ENCODE measurements around the gene PLOD3. TPM values are rescaled to one million over a fixed set of nuclear protein-coding genes. Genes with fewer than 3 reads are reported as not detected.

Gene PLOD3
- total and polyA plus RNA-seq, 2 of the 8 experiments (the other 6 are each of a cell fraction or from before 2014, with no cell fraction given) = 28.4 to 47.2 TPM

- 0 out of 7 replicates have a peak, but pooled peaks cover 0 to 2% (median 0%) of the 10 kb centered on the region in 4 experiments for H3K27me3 ChIP-seq (replicated peaks in 1 of 4; ENCODE audit: control insufficient read depth in 3 of 4, extremely low read depth in 1 of 4, insufficient read depth in 3 of 4, low read length in 3 of 4)
- no peak overlapping the region for H4K91ac ChIP-seq (replicated peaks; ENCODE audit: insufficient read length, low read length)
- H2BK12ac ChIP-seq (ENCODE audit: low read depth, low read length) = no peak overlapping the region
- H3K9ac ChIP-seq (replicated peaks in 1 of 4; ENCODE audit: extremely low read depth in 1 of 4, low read depth in 3 of 4, low read length in 3 of 4) = no peak overlapping the region
- DNase-seq (ENCODE audit: low read depth in 1 of 2, low spot score in 2 of 2) (no peak), FAIRE-seq (no peak)
- CTCF ChIA-PET (ENCODE audit: partially characterized antibody) = interaction anchor here (1.2 to 12.3 kb wide), 2 partner anchors 10 to 47 kb away, joined by 3 to 168 read pairs; no protein-coding TSS in a partner anchor
- H2BK5ac ChIP-seq (ENCODE audit: low read depth, low read length) = no peak overlapping the region
- H4K20me1 ChIP-seq (replicated peaks in 1 of 2; ENCODE audit: control insufficient read depth in 1 of 2, insufficient read depth in 2 of 2, low read length in 2 of 2) = no peaks in the 10 kb centered on the region
- WGBS, 2 experiments (ENCODE audit: extremely low coverage in 1 of 2, insufficient coverage in 1 of 2, insufficient read length in 1 of 2, insufficient replicate concordance in 2 of 2, low coverage in 1 of 2, low lambda C conversion rate in 2 of 2, missing lambda C conversion rate in 1 of 2) = 87% methylated on average over 8 of the region's 8 CpGs; no CpG with 5 or more reads in 1 of the 2 experiments
- H3K23ac ChIP-seq (ENCODE audit: insufficient read length) = no peak overlapping the region
- no peaks in the 10 kb centered on the region for H3K79me2 ChIP-seq (ENCODE audit: control insufficient read depth in 1 of 2, insufficient read depth in 2 of 2, low read length in 2 of 2)
- H3K14ac ChIP-seq (ENCODE audit: insufficient read length) = no peak overlapping the region
- H3K27ac ChIP-seq (ENCODE audit: low read depth, low read length) = no peak overlapping the region
- no peak overlapping the region for H2AFZ ChIP-seq (ENCODE audit: low read length)
- no peak overlapping the region for H3K18ac ChIP-seq (ENCODE audit: extremely low read depth, low read length)
- H3K9me3 ChIP-seq (ENCODE audit: insufficient read depth in 2 of 2, low read depth in 1 of 2, low read length in 1 of 2) = no peaks in the 10 kb centered on the region
- H2BK120ac ChIP-seq (replicated peaks; ENCODE audit: low read depth, low read length) = no peak overlapping the region
- no peak overlapping the region for H4K8ac ChIP-seq (ENCODE audit: extremely low read depth, insufficient read depth, low read length)
- H2AK5ac ChIP-seq (ENCODE audit: low read depth, low read length) = no peak overlapping the region
- no peaks in the 10 kb centered on the region for H3K79me1 ChIP-seq (ENCODE audit: low read depth, low read length)
- no peak overlapping the region for H3K4me3 ChIP-seq (ENCODE audit: extremely low read depth in 1 of 4, insufficient read depth in 2 of 4, low read depth in 3 of 4, low read length in 4 of 4)
- no peak overlapping the region for H2BK20ac ChIP-seq (ENCODE audit: low read length)
- no peak overlapping the region for H2BK15ac ChIP-seq (ENCODE audit: low read length)
- POLR2A ChIA-PET (ENCODE audit: partially characterized antibody) = no interaction called here
- H3K4ac ChIP-seq (replicated peaks; ENCODE audit: insufficient read length, low read depth, low read length) = no peak overlapping the region
- H3K56ac ChIP-seq (replicated peaks; ENCODE audit: insufficient read length, low read depth, low read length) = no peak overlapping the region
- no peaks in the 10 kb centered on the region for H3K36me3 ChIP-seq (ENCODE audit: control insufficient read depth in 2 of 4, insufficient read depth in 4 of 4, low read length in 3 of 4)
- no peak overlapping the region for H3K4me2 ChIP-seq (ENCODE audit: insufficient read depth in 1 of 2, low read depth in 2 of 2, low read length in 2 of 2)
- H3K23me2 ChIP-seq (ENCODE audit: low read depth, low read length) = no peaks in the 10 kb centered on the region; the same call in 1 of the 2 replicates
- H4K5ac ChIP-seq (ENCODE audit: insufficient read length, low read depth, low read length) = no peak overlapping the region
- no peaks in the 10 kb centered on the region for H3K4me1 ChIP-seq (replicated peaks in 1 of 4; ENCODE audit: control insufficient read depth in 3 of 4, insufficient read depth in 4 of 4, low read length in 3 of 4)
- TF ChIP-seq TAF7 (optimal IDR thresholded peaks at IDR 0.05; ENCODE audit: borderline replicate concordance, low read depth, low read length) (no peak), PHF8 (conservative IDR thresholded peaks at IDR 0.05; ENCODE audit: low read depth, low read length) (no peak), CTCF (IDR thresholded peaks at IDR 0.05; ENCODE audit: control extremely low read depth in 1 of 3, insufficient read depth in 1 of 3, low read depth in 1 of 3, low read length in 3 of 3) (no peak), TAF1 (IDR thresholded peaks at IDR 0.05; ENCODE audit: low read depth, low read length) (no peak), USF2 (IDR thresholded peaks at IDR 0.05; ENCODE audit: low read length) (no peak)
These were observed 28.3 kb downstream of the PLOD3 start for GRCh38 chr7:101189109-101189508.
